AG04450 (cell line): ENCODE measurements around the gene AGXT2. TPM values are rescaled to one million over a fixed set of nuclear protein-coding genes. Genes with fewer than 3 reads are reported as not detected.

Experiments
- CTCF ChIA-PET: fragments of 300-600, 350-600 bp; formaldehyde crosslinking; extraction: SDS; loops from one replicate; lab custom pipeline; 2022; ENCODE audit warnings: antibody characterized with exemption, inconsistent platforms; lab: Charles Lee
- POLR2A ChIA-PET: fragments of 350-600 bp; formaldehyde crosslinking; extraction: SDS; loops from one replicate; lab custom pipeline; 2021; ENCODE audit warnings: antibody characterized with exemption, inconsistent platforms; lab: Yijun Ruan, JAX
- DNase-seq: peaks from one replicate; pipeline ENCODE4 v3.0.0-alpha.2; 2011; ENCODE audit warnings: low read depth, low spot score
- H3K27ac ChIP-seq: one replicate; pipeline ENCODE4 v1.5.1; 2012; ENCODE audit warnings: low read depth, low read length, control low read depth
- H3K27me3 ChIP-seq: one replicate; pipeline ENCODE4 v1.6.0; 2012; ENCODE audit warnings: low read length; ENCODE audit not compliant: control insufficient read depth, insufficient read depth
- H3K4me3 ChIP-seq: 2 replicates; pipeline ENCODE4 v1.5.1; 2011; ENCODE audit warnings: mild to moderate bottlenecking, low read depth, low read length, control low read depth
- H3K9me3 ChIP-seq: 2 replicates; pipeline ENCODE4 v1.5.1; 2012; ENCODE audit warnings: low read length; ENCODE audit not compliant: control insufficient read depth, insufficient read depth
- CTCF ChIP-seq: IDR thresholded peaks from 2 replicates; pipeline ENCODE4 v1.5.1; 2011; ENCODE audit warnings: low read depth, low read length, control low read depth, inconsistent platforms
- polyA plus RNA-seq: library from polyadenylated mRNA; depleted of rRNA; stranded (reverse); fragments of >200 nt; gene quantifications from 2 replicates; pipeline ENCODE4 v1.2.3, GENCODE V29; 2011

Gene AGXT2
- polyA plus RNA-seq, 1 experiment, result not detected

- H3K27ac ChIP-seq, result no peak overlapping the region
- peaks cover 2% of the 10 kb centered on the region for H3K27me3 ChIP-seq
- H3K9me3 ChIP-seq, result no peaks in the 10 kb centered on the region
- no peak for DNase-seq
- POLR2A ChIA-PET, result no interaction called here
- CTCF ChIA-PET, result no interaction called here
- no peak overlapping the region for H3K4me3 ChIP-seq
- TF ChIP-seq CTCF, result no peak
Observed at GRCh38 chr5:35023391-35024178, 24.2 kb downstream of the AGXT2 start.

GRCh38 chr5:35016174-35017051, 31.3 kb downstream of the AGXT2 start:
- TF ChIP-seq CTCF, result no peak
- no peak overlapping the region for H3K27ac ChIP-seq
- no peak for DNase-seq
- no peaks in the 10 kb centered on the region for H3K27me3 ChIP-seq
- ChIA-PET CTCF (interaction anchor here (0.6 to 2.1 kb wide), 2 partner anchors 13 to 1116 kb away, joined by 5 to 12 read pairs; no protein-coding TSS in a partner anchor), POLR2A (no interaction called here)
- H3K4me3 ChIP-seq, result no peak overlapping the region
- H3K9me3 ChIP-seq, result no peaks in the 10 kb centered on the region

DNA sequence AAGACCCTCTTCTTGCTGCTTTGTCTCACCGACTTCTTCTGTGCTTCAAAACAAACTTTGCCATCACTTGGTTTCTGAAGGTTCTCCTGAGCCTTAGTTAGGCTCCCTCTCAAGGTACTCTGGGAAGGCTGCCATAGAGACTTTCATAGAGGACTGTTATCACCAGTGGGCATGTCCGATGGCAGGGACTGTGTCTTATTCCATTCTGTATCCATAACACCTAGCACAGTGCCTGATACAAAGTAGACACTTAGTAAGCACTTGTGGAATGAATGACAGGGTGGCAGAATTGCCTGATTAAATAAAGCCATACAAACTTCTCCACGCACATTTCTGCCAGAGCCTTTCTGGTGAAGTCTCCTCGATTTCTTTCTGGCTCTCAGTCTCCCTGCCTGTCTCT, 32.7 kb downstream of the AGXT2 start:
- H3K9me3 ChIP-seq, result no peaks in the 10 kb centered on the region
- no peak for DNase-seq
- H3K27me3 ChIP-seq, result no peaks in the 10 kb centered on the region
- H3K27ac ChIP-seq, result no peak overlapping the region
- no peak overlapping the region for H3K4me3 ChIP-seq
- POLR2A ChIA-PET, result no interaction called here
- TF ChIP-seq CTCF, result no peak
- CTCF ChIA-PET, result interaction anchor here (1.2 kb wide), 1 partner anchor 12 kb away, joined by 5 read pairs; no protein-coding TSS in a partner anchor

GRCh38 chr5:35012796-35013195, 35.0 kb downstream of the AGXT2 start:
- no peak overlapping the region for H3K4me3 ChIP-seq
- ChIA-PET CTCF (interaction anchor here (1.5 kb wide), 1 partner anchor 9 kb away, joined by 9 read pairs; no protein-coding TSS in a partner anchor), POLR2A (no interaction called here)
- TF ChIP-seq CTCF, result no peak
- H3K27me3 ChIP-seq, result no peaks in the 10 kb centered on the region
- H3K27ac ChIP-seq, result no peak overlapping the region
- no peaks in the 10 kb centered on the region for H3K9me3 ChIP-seq
- no peak for DNase-seq

GRCh38 chr5:35012365-35012764, 35.4 kb downstream of the AGXT2 start:
- Histone ChIP-seq H3K27me3 (no peaks in the 10 kb centered on the region), H3K9me3 (no peaks in the 10 kb centered on the region), H3K27ac (no peak overlapping the region), H3K4me3 (no peak overlapping the region)
- no peak for DNase-seq
- ChIA-PET CTCF (interaction anchor here (0.6 to 1.5 kb wide), 2 partner anchors 9 to 10 kb away, joined by 4 to 9 read pairs; no protein-coding TSS in a partner anchor), POLR2A (no interaction called here)
- TF ChIP-seq CTCF, result no peak
